Stimulated activated CD4-positive, alpha-beta T cell treated with anti-CD3 and anti-CD28 coated beads, Interleukin-12 subunit alpha, Interleukin-12 subunit beta, amount 100 ng/mL, for 24 hours (primary cell): Measurements from ENCODE around the gene FEM1A.
"Not testable (repeated sequence)": the region's sequence is repeated elsewhere in the genome, so short reads cannot be mapped to it uniquely, and the experiment has no call there.

ENCODE experiments used
- DNase-seq, 2 experiments: peaks; one replicate each; pipeline ENCODE4 v3.0.0-alpha.2; 2020; ENCODE audit warnings: low read depth in 2 of 2

FEM1A gene, protein sequence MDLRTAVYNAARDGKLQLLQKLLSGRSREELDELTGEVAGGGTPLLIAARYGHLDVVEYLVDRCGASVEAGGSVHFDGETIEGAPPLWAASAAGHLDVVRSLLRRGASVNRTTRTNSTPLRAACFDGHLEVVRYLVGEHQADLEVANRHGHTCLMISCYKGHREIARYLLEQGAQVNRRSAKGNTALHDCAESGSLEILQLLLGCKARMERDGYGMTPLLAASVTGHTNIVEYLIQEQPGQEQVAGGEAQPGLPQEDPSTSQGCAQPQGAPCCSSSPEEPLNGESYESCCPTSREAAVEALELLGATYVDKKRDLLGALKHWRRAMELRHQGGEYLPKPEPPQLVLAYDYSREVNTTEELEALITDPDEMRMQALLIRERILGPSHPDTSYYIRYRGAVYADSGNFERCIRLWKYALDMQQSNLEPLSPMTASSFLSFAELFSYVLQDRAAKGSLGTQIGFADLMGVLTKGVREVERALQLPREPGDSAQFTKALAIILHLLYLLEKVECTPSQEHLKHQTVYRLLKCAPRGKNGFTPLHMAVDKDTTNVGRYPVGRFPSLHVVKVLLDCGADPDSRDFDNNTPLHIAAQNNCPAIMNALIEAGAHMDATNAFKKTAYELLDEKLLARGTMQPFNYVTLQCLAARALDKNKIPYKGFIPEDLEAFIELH

DNA sequence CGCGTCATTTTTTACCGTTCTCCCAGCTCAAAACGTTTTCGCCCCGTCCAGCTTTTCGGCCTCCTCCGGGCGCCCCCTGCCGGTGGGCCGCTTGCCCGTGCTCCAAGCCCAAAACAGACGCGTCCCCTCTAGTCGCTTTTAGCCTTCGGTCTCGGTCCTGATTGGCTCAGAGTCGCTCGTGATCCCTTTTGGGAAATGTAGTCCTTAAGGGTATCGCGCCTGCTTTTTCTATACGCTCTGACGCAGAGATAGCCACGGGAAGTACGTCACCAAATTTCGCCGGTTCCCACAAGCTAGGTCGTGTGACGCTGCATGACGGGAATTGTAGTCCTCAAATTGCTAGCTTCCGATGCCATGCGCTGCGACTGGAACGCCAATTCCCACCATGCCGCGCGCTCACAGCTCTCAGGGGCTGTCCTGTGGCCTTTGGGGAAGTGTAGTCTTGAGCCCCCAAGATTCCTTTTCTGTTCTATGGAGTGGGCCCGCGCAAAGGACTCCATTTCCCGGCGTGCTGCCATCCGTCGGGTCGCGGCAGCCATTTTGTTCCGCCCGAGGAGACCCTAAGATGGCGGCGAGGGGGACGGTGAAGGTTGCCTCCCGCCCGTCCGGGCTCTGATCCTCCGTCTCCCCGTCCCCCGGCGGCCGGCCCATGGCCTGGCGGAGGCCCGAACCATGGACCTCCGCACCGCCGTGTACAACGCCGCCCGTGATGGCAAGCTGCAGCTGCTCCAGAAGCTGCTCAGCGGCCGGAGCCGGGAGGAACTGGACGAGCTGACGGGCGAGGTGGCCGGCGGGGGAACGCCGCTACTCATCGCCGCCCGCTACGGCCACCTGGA, at the start of gene FEM1A:
Gene FEM1A, plus strand, starts transcription at position 552 of the 836 bp plus-strand sequence. Its CDS starts 121 bp downstream, at position 673.
- peak; percentile 96 to 98 for DNase-seq

DNA sequence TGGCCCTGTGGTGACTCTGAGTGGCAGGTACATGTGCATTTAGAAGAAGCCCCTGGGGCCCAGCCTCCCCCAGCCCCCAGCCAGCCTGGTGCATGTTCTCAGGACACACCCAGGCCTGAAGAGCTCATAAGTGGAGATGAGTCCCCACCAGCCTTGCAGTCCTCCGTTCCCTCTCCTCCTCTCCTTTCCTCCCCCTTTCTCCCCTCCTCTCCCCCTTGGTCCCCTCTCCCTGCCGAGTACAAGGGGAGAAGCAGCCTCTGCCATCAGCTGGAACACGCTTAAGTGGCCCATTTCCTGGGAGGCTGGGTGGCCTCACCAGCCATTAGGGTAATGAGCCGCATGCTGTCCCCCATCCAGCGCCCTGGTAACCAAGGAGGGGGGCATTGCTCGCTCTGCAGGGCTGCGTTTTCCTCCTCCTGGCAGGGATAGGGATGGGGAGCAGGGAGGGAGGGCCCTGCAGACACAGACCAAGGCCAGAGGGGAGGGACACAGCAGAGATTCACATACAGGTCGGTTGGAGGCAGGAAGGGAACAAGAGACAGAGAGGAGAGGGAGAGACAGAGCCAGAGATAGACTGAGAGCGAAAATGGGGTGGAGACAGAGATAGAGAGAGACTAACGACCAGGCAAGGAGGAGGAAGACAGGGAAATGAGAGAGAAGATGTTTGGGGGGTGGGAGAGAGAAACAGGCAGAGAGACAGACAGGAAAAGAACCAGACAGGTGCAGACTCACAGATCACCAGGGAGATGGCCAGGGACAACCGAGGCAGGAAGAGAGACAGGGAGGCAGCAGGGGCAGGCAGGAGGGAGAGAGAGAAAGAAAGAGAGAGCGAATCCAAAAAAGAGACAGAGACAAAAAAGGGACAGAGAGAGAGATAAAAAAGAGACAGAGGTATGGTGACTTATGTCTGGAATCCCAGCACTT, 48.5 kb upstream of the FEM1A start:
- no peak for DNase-seq

DNA sequence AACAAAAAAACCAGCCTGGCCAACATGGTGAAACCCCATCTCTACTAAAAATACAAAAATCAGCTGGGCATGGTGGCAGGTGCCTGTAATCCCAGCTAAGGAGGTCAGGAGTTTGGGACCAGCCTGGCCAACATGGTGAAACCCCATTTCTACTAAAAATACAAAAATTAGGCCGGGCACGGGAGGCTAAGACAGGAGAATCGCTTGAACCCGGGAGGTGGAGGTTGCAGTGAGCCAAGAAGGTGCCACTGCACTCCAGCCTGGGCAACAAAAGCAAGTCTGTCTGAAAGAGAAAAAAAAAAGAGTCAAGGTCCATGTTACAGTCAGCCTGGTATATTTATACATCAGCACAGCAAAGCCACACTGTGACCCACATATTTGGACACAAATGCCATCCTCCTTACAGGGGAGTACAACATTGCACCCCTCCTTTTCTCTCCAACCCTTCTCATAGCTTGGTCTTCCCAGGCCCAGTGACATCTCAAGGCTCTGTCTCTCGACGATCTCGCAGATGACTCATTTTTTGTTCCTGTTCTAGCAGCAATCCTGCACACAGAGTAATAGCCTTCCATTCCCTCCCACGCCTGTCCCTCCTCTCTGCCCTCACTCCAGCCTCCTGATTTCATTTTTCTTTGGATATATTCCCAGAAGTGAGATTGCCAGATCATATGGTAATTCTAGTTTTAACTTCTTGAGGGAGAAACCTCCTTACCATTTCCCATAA, 46.9 kb upstream of the FEM1A start:
- no peak for DNase-seq

DNA sequence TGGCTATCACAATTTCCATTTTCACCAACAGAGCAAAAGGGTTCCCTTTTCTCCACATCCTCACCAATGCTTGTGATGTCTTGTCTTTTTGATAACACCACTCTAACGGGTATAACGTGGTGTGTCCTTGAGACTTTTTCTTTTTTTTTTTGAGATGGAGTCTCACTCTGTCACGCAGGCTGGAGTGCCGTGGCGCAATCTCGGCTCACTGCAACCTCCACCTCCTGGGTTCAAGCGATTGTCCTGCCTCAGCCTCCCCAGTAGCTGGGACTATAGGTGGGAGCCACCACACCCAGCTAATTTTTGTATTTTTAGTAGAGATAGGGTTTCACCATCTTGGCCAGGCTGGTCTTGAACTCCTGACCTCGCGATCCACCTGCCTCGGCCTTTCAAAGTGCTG, 46.4 kb upstream of the FEM1A start:
- DNase-seq = not testable (repeated sequence)

DNA sequence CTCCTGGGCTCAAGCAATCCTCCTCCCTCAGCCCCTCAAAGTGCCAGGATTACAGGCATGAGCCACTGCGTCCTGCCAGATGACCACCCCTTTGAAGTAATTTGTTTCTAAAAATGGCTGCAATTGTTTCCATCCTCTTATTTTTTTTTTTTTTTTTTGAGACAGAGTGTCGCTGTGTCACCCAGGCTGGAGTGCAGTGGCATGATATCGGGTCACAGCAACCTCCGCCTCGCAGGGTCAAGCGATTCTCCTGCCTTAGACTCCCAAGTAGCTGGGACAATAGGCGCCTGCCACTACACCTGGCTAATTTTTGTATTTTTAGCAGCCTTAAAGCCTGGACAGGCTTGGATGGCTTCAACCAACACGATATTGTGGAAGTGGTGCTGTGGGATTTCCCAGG, 45.5 kb upstream of the FEM1A start:
- no peak for DNase-seq

DNA sequence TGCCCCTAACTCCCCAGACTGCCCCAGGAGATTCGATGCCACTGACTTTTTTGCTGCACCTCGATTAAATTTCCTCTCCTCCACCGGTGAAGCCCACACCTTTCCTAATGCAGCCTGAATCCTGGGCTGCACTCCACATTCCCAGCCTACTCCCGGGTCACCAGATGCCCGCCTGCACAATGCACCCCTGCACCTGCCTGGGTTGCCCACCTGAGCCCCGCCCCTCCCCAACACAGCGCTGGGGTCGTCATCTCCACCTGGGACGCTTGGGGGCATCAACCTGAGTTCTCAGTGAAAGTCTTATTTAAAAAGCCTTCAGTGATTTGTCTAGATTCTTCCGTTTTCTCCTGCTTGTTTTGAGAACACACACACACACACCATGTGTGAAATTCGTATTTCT, 43.3 kb upstream of the FEM1A start:
- no peak for DNase-seq

DNA sequence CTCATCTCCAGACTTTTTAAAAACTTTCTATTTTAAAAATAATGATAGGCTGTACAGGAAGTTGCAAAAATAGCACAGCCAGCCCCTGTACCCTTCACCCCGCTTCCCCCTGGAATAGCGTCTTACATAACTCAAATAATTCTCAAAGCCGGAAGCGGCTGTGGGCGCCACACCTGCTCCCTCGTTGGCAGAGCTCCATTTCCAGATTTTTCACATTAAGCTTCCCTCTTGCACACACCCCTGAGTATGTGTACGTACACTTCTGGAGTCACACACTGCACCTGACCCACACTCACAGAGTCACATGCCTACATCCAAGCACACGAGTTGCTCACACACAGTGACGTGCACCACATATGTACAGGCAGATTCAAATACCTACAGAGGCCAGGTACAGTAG, 42.9 kb upstream of the FEM1A start:
- DNase-seq = no peak

DNA sequence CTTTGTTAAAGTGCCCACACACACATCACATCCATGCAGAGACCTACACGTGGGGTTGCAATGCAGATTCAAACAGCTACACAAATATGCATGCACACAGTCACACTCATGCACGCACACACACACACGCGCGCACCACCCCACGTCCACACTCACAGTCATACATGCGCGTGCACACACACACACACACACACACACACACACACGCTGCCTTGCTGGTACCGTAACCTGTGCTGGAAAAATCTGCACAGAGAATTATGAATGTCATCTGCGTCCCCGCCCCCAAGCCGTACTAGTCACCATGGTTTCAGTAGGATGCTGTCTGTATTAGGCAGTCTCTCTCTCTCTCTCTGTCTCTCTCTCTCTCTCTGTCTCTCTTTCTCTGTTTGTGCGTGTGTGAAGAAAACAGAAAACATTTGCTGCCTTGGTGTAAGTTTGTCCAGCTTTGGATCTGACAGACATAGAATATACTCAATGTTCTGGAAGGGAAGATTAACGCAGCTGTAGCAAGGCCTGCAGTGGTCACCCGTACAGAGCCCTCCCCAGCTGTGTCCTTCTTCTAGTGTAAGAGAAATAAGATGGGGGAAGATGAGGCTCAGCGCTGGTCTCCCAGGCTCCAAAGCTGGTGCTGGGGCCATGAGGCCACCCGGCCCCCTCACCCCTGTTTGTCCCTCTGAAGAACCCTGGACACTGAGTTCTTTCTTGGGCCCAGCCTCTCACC, 41.5 kb upstream of the FEM1A start:
- no peak for DNase-seq

DNA sequence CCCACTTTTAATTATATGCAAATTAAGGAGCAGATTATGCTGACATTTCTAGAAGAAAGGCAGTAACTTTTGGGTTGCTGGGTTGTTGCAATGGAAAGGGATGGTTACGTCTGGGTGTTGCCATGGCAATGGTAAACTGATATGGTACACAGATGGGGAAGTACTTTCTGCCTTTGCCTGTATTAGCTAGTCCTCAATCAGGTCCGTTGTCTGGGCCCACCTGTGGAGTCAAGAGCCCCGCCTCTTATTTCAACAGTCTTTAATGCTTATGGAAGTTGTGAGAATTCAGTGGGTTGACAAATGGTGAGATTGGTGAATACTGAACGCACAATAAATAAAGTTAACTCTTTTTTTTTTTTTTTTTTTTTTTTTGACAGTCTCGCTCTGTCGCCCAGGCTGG, 37.3 kb upstream of the FEM1A start:
- no peak for DNase-seq

DNA sequence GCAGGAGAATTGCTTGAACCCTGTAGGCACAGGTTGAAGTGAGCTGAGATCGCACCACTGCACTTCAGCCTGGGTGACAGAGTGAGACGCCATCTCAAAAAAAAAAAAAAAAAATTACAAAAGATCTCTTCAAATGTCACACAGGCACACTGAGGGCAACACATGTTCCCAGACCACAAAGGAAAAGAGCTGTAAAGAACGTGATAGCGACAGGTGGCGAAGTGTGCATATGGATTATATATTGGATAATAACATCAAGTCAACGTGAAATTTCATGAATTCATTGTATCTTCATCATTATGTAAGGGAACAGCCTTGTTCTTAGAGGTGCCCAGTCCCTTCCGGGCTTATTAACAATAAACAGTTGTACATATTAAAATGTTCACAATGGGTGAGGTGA, 36.1 kb upstream of the FEM1A start:
- no peak for DNase-seq

DNA sequence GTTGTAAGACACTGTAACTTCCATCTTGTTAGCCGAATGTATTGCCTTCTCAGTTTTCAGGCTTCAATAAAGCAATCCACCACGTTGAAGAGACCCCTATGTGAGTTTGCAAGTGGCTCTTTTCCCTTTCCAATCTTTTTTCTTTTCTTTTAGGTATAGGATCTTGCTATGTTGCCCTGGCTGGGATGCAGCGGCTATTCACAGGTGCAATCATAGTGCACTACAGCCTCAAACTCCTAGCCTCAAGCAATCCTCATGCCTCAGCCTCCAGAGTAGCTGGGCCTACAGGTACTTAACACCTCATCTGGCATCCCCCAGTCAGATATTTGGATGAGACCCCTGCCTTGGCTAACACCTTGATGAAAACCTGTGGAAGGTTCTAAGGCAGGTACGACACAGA, 33.5 kb upstream of the FEM1A start:
- DNase-seq = no peak

DNA sequence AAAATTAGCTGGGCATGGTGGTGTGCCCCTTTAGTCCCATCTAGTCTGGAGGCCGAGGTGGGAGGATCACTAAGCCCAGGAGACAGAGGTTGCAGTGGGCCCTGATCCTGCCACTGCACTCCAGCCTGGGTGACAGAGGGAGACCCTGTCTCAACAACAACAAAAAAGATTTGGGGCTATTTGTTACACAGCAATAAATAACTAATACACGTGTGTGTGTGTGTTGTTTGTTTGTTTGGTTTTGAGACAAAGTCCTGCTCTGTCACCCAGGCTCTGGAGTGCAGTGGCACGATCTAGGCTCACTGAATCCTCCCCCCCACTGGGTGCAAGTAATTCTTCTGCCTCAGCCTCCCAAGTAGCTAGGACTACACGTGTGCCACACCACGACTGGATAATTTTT, 32.9 kb upstream of the FEM1A start:
- no peak for DNase-seq

DNA sequence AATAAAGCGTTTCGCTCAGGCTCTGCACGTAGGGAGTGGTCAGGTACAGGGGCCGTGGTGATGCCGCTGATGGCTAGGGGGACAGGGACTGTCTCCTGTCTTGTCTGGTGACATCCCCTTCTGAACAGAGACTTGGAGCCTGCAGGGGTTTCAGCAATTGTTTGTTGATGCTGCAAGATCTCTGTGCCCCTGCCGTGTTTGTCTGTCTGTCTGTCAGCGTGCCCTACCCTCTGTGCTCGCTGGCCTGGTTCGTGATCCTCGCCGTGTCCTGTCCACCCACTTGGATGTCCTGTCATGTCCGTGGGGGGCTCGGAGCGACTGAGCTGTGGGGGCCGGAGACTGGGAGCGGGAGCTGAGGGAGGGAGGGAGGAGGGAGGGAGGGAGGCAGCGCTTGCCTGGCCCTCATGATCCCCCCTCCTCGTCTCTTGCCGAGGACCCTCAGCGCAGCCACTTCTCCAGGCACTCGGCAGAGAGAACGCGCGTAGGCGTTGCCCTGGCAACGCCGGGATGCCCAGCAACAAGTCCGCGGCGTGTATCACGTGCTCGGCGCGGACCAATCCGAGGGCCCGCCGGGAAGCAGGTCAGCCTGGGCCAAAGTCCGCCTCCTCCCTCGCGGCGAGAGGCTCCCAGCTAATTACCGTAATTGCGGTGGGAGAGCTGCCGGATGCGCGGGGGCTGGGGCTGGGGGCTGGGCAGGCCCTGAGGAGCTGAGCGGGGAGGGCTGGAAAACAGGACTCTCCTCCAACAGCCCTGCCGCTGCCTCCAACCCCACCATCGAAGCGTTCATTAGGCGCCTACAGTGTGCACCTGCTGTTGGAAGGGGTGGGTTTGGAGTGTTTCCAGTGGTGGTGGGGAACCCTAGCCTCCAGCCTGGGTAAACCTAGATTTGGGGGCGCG, 31.9 kb upstream of the FEM1A start:
- DNase-seq = peak; percentile 14 to 62

DNA sequence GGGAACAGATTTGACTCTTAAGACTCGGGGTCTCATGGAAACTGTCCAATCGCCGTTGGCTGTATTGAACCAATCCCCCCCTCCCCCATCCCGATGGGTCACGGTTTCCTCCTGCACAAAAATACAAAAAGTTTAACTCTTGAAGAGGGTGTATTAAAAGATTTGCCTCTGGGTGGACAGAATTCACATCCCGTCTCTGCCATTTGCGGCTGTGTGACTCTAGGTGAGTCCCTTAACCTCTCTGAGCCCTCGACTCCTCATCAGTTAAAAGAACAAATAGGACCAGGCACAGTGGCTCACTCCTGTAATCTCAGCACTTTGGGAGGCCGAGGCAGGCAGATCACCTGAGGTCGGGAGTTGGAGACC, 31.3 kb upstream of the FEM1A start:
- DNase-seq = no peak

DNA sequence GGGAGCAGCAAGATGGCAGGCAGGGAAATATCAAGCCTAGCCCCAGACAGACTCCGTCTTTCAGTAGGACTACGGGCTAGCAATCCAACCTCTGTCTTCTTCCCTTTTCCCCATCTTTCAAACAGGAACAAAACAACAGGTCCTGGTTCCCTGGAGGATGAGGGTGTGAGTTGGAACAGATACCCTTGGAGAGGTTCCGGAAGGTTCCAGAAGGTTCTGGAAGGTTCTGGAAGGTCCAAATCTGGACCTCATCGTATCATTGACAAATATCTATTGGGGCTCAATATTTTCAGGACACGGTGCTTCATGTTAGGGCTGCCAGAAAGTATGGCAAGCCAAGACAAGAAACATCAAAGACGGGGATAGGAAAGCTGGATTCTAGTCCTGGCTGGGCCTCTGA, 28.5 kb upstream of the FEM1A start:
- DNase-seq = no peak

DNA sequence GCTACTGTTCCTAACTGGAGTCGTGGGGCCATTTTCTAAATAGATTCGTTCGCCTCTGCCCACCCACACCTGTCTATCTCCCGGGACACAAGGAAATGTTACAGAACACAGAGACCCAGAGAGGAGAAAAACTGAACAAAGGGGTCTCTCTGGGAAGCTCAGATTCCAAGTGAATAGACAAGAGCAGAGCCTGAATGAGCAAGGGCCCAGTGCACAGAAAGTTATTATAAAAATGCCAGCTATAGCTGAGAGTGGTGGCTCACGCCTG, 27.2 kb upstream of the FEM1A start:
- no peak for DNase-seq

DNA sequence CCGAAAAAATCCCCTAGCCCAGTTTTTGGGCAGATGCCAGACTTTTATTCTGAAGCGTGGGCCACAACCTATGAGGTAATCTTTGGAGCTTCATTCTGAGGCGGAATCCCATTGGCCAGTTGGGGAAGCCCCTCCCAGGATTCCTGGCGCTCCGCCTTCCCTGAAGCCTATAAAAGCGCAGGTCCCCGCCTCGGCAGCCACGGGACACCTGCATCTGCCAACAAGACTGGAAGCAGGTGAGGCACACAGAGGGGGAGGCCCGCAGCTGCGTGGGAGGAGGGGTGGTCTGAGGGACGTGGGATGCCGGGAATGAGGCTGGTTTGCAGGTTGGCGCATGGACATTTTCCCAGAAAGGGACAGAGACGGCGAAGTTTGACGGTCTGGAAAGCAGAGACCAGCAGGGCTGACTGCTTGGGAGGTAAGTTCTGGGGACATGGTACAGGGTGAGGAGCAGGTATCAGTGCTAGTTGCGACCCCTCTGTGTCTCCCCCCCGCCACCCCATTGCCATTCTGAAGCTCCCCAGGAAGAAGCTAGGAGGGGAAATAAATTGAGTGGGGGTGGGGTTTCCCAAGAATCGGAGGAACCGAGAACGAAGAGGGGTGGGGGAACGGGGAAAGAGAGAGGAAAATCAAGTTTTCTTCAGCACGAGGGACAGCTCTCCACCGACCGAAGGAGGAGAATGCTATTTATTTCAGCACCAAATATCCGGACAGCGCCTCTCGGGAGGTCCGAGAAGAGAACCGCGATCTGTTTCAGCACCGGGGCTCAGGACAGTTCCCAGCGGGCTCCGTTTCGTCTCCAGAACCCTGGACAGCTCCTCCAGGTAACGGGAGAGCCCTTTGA, 22.4 kb upstream of the FEM1A start:
- DNase-seq = peak; percentile 48 to 70

DNA sequence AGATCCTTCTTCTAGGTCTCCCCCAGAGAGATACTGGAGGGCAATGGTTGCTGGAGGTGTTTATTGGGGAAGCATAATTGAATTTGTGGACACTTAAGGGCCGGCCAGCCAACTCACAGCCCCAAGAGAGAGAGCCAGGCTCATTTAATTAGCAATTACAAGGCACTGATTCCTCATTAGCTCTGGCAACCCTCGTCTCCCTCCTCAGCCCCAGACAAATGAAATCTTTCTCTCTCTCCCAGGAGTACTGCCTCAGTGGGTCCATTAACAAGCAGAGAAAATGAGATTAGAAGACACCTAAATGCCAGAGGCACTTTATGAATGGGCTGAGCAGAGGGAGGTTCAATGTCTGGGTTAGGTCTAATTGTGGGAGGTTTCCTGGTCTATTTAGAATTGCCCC, 19.0 kb upstream of the FEM1A start:
- no peak for DNase-seq
